Naive thymus-derived CD8-positive, alpha-beta T cell (primary cell): Measurements from ENCODE around the gene FIGN. TPM values are rescaled to one million over a fixed set of nuclear protein-coding genes. Genes with fewer than 3 reads are reported as not detected.

ENCODE experiments used
- ATAC-seq, 2 donors: fragments of 150-1000 bp; cut with Tn5 transposase in 1 of 2; sonication (Bioruptor Pico), chemical (Tn5 transposase) in 1 of 2; 1 replicate in 1 of 2; 2 replicates in 1 of 2; pipeline ENCODE4 v1.10.0; 2021; ENCODE audit warnings: mild to moderate bottlenecking in 2 of 2, moderate library complexity in 2 of 2
- POLR2A ChIA-PET: fragments of 350-600 bp; sonication (Branson Sonifier 250); formaldehyde crosslinking; loops from one replicate; lab custom pipeline; 2021; ENCODE audit warnings: antibody characterized with exemption; lab: Charles Lee
- DNase-seq, 10 donors: peaks; one replicate each; pipeline versions ENCODE4 v3.0.0 to v3.0.0-alpha.2; 2020 to 2022
- H3K27ac Mint-ChIP-seq, 10 donors: one replicate each; pipeline ENCODE4 v1.8.0; 2020 to 2022; ENCODE audit warnings: mild to moderate bottlenecking in 10 of 10, mixed read lengths in 10 of 10, moderate library complexity in 4 of 10, inconsistent platforms in 1 of 10
- H3K27me3 Mint-ChIP-seq, 5 donors: one replicate each; pipeline ENCODE4 v1.8.0; 2021 to 2022; ENCODE audit warnings: mixed read lengths in 5 of 5
- H3K36me3 Mint-ChIP-seq, 3 donors: one replicate each; pipeline ENCODE4 v1.8.0; 2020 to 2022; ENCODE audit warnings: mixed read lengths in 3 of 3, mild to moderate bottlenecking in 2 of 3, inconsistent platforms in 1 of 3
- H3K4me1 Mint-ChIP-seq, 4 donors: one replicate each; pipeline ENCODE4 v1.8.0; 2021 to 2022; ENCODE audit warnings: mixed read lengths in 4 of 4
- H3K4me3 Mint-ChIP-seq, 10 donors: one replicate each; pipeline ENCODE4 v1.8.0; 2020 to 2022; ENCODE audit warnings: mild to moderate bottlenecking in 10 of 10, mixed read lengths in 10 of 10, moderate library complexity in 6 of 10, inconsistent platforms in 1 of 10
- H3K9me3 Mint-ChIP-seq, 9 donors: one replicate each; pipeline ENCODE4 v1.8.0; 2020 to 2022; ENCODE audit warnings: mixed read lengths in 9 of 9, mild to moderate bottlenecking in 3 of 9, inconsistent platforms in 1 of 9, moderate library complexity in 1 of 9
- polyA plus RNA-seq, 3 donors: library from polyadenylated mRNA; unstranded; fragments of 300-500 nt; fragmentation: Illumina TruSeq; gene quantifications; one replicate each; pipeline ENCODE4 v1.2.3, GENCODE V29; 2021
- total RNA-seq, 8 experiments: library from RNA in 2 of 8; stranded (reverse) in 2 of 8; gene quantifications; one replicate each; pipeline ENCODE4 v1.2.3 and lab custom pipeline; 2021 to 2026

The FIGN gene
- total and polyA plus RNA-seq, 5 experiments from 2014 or later, result not detected

DNA sequence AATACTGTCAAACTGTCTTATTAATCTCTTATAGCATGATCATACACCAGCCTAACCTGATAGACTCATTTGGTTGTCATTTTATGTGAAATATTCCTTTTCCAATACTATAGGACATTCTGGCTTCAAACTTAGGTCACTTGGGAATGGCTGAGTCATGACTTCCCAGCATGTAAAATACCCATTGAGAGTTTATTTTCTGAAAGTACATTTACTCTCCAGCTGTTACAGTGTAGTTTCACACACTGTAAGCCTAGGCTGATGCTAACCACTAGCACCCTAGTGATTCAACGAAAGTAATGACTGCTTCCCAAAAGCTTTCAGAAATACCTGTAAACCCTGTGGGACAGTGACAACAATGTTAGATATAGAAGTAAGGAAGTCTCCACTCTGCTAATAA lies 93.8 kb downstream of the FIGN start:
- POLR2A ChIA-PET, result no interaction called here
- no peak overlapping the region for H3K4me3 Mint-ChIP-seq
- H3K9me3 Mint-ChIP-seq, result peaks cover 0 to 2% (median 0%) of the 10 kb centered on the region in 9 donors
- no peaks in the 10 kb centered on the region for H3K27me3 Mint-ChIP-seq
- no peaks in the 10 kb centered on the region for H3K36me3 Mint-ChIP-seq
- H3K4me1 Mint-ChIP-seq, result no peaks in the 10 kb centered on the region
- no peak overlapping the region for H3K27ac Mint-ChIP-seq
- no peak for ATAC-seq
- DNase-seq, result no peak

DNA sequence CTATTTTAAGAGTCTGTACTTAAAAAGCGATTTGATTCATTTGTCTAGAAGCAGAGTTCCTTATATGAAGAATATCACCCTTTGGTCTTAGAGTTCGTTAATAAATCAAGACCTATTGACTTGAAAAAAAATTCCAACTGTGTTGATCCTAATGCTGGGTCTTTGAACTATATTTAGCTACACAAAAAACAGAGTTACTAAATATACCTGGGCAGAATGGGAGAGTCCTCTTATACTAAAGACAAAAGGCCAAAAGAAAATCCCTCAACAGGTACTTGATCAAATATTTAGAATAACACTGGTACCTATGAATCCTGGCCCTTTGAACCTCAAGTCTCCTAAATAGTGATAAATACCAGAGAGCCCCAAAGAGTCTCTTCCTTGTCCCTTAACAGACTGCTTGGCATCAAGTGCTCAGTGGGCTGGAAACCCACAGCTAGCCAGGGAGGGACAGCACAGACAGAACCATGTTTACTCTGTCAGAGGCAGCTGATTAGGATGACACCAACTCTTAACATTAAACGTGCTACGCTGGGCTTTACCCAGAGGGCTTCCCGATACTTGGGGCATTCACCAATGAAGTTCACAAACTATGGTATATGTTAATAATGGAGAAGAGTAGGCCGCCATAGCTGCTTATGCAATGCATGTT lies 95.1 kb downstream of the FIGN start:
- ATAC-seq (no peak), DNase-seq (no peak)
- POLR2A ChIA-PET, result no interaction called here
- H3K36me3 Mint-ChIP-seq, result no peaks in the 10 kb centered on the region
- no peak overlapping the region for H3K4me3 Mint-ChIP-seq
- no peak overlapping the region for H3K27ac Mint-ChIP-seq
- H3K9me3 Mint-ChIP-seq, result peaks cover 0 to 2% (median 0%) of the 10 kb centered on the region in 9 donors
- no peaks in the 10 kb centered on the region for H3K4me1 Mint-ChIP-seq
- no peaks in the 10 kb centered on the region for H3K27me3 Mint-ChIP-seq

DNA sequence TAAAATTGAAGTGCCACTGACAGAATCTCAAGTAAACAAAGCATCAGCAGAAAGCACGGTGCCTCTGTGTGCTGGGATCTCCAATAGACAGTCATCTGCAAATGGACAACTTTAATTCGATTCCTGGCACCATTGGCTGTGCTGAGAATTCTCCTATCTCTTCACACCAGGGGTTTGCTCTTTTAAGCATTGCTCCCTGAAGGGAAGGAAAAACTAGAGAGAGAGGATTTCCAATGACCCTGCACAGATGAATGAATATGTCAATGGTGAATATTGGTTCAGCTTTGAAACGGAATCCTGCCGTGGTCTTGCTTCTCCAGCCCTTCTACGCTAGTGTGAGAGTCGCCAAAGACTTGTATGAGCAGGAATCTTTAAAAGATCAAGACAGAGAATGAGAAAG lies 97.9 kb downstream of the FIGN start:
- peaks cover 0 to 3% (median 0%) of the 10 kb centered on the region in 9 donors for H3K9me3 Mint-ChIP-seq
- ATAC-seq, result no peak

DNA sequence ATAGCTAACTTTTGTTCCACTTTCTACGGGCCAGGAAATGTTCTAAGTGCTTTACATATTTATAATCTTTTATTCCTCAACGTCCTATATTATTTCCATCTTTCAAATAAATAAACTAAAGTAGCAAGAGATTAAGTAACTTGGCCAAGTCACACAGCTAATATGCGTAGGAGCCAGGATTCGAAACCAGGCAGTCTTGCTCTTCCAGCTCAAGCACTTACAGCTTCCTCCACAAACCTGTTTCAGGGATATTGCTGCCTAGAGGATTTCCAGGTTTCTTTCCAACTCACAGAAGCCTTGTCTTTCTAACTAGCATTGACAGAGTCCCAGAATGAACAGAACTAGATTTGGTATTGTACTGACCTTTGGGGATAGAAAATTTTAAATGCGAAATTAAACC lies 102.5 kb downstream of the FIGN start:
- POLR2A ChIA-PET, result no interaction called here
- Mint-ChIP-seq H3K27ac (no peak overlapping the region), H3K36me3 (no peaks in the 10 kb centered on the region), H3K4me3 (no peak overlapping the region), H3K9me3 (peaks cover 0 to 10% (median 1%) of the 10 kb centered on the region in 9 donors), H3K27me3 (no peaks in the 10 kb centered on the region), H3K4me1 (no peaks in the 10 kb centered on the region)
- DNase-seq (no peak), ATAC-seq (no peak)

More for the DNA sequence above, 97.9 kb downstream of the FIGN start:
- Mint-ChIP-seq H3K4me1 (no peaks in the 10 kb centered on the region), H3K27me3 (no peaks in the 10 kb centered on the region), H3K36me3 (no peaks in the 10 kb centered on the region), H3K27ac (no peak overlapping the region), H3K4me3 (no peak overlapping the region)
- no peak for DNase-seq
- POLR2A ChIA-PET, result no interaction called here

DNA sequence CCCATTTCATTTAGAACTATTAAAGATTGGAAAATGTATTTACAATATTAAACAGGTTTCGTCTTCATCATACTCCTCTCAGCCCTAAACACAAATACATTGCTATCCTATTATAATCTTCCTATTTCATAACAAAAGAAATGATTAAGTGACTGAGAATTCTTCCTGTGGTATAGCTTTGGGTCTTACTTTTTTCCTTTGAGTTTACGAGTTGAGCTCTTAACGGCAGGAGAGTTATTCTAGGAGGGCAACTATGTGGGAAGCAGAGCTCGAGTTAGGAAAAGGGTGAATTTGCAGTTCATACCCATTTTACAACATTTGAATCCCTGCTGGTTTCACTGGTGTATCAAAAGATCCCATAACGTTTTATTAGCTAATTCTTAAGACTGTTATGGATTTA lies 105.0 kb downstream of the FIGN start:
- ATAC-seq, result no peak
- H3K9me3 Mint-ChIP-seq, result peaks cover 0 to 10% (median 1%) of the 10 kb centered on the region in 9 donors
- no peaks in the 10 kb centered on the region for H3K36me3 Mint-ChIP-seq
- H3K4me1 Mint-ChIP-seq, result no peaks in the 10 kb centered on the region
- H3K27ac Mint-ChIP-seq, result no peak overlapping the region
- H3K4me3 Mint-ChIP-seq, result no peak overlapping the region
- no peak for DNase-seq
- no peaks in the 10 kb centered on the region for H3K27me3 Mint-ChIP-seq
- POLR2A ChIA-PET, result no interaction called here

DNA sequence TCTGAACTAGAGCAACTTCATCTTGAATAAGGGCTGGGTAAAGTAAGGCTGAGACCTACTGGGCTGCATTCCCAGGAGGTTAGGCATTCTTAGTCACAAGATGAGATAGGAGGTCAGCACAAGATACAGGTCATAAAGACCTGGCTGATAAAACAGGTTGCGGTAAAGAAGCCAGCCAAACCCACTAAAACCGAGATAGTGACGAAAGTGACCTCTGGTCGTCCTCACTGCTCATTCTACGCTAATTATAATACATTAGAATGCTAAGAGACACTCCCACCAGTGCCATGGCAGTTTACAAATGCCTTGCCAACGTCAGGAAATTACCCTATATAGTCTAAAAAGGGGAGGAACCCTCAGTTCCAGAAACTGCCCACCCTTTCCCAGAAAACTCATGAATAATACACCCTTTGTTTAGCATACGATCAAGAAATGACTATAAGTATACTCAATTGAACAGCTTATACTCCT lies 109.1 kb downstream of the FIGN start:
- Mint-ChIP-seq H3K4me3 (no peak overlapping the region), H3K9me3 (peaks cover 0 to 10% (median 1%) of the 10 kb centered on the region in 9 donors), H3K36me3 (no peaks in the 10 kb centered on the region), H3K4me1 (no peaks in the 10 kb centered on the region), H3K27ac (no peak overlapping the region), H3K27me3 (no peaks in the 10 kb centered on the region)
- ATAC-seq, result no peak
- no peak for DNase-seq
- POLR2A ChIA-PET, result no interaction called here

DNA sequence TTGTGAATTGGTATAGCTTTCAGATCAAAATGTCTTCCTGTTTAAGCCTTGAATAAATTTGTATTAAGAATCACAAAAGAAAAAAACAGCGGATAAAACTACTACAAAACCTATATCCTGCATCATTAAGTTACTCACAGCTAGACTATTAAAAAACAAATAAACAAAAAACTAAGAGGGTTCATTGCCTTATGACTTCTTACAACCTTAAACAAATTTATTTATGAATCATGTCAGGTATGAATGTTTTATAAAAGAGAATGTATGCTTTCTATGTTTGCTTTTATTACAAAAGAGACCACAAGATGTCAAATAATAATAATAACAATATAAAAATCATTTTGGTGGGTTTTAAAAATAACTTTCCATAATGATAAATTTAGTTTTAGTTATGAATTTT lies 109.6 kb downstream of the FIGN start:
- Mint-ChIP-seq H3K4me3 (no peak overlapping the region), H3K4me1 (no peaks in the 10 kb centered on the region), H3K27ac (no peak overlapping the region), H3K27me3 (no peaks in the 10 kb centered on the region), H3K9me3 (peaks cover 0 to 9% (median 0%) of the 10 kb centered on the region in 9 donors), H3K36me3 (no peaks in the 10 kb centered on the region)
- DNase-seq (no peak), ATAC-seq (no peak)
- POLR2A ChIA-PET, result no interaction called here

DNA sequence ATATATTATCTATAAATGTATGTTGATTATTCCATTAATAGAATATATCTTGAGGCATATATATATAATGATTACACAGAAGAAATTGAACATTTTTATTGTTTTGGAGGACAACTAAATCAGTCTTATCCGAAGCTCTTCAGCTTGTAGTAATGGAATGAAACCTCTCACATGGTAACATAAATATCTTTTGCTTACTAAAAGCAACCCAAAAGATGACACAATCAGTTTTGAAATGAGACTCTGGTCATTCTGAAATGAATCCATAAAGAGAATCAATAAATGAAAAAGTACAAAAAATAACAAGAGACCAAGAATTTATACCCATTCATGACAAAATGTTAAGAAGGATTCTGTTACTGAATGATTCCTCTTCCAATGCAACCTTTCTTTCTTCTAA lies 110.2 kb downstream of the FIGN start:
- Mint-ChIP-seq H3K36me3 (no peaks in the 10 kb centered on the region), H3K4me1 (no peaks in the 10 kb centered on the region), H3K9me3 (peaks cover 0 to 4% (median 0%) of the 10 kb centered on the region in 9 donors), H3K27me3 (no peaks in the 10 kb centered on the region), H3K4me3 (no peak overlapping the region), H3K27ac (no peak overlapping the region)
- POLR2A ChIA-PET, result no interaction called here
- no peak for ATAC-seq
- no peak for DNase-seq

DNA sequence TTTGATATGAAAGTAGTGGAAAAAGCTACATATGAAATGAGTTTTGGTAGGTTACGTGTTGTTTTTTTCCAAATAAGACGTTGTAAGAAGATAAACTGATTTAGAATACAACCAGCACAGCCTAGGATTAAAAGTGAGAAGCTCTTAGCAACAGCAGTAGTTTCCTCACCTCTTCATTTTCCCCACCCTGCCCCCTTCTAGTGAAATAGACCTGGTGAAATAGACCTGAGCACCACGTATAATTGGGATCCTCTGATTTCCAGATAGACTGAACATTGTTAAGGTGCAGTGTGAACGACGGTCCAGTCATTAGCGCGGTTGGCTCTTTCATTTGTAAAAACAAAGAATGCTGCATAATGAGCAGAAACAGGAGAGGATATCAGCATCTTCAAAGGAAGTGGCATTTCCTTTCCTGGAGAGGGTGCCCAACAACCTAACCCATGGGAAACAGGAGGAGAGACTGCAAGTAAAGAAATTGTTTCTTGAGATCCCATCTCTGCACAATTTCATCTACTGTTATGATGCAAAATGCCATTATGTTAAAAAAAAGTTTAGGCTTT lies 114.3 kb downstream of the FIGN start:
- no peak overlapping the region for H3K4me3 Mint-ChIP-seq
- H3K4me1 Mint-ChIP-seq, result no peaks in the 10 kb centered on the region
- H3K27ac Mint-ChIP-seq, result no peak overlapping the region
- H3K36me3 Mint-ChIP-seq, result no peaks in the 10 kb centered on the region
- no peak for ATAC-seq
- no peak for DNase-seq
- no peaks in the 10 kb centered on the region for H3K27me3 Mint-ChIP-seq
- H3K9me3 Mint-ChIP-seq, result peaks cover 0 to 8% (median 0%) of the 10 kb centered on the region in 9 donors
- POLR2A ChIA-PET, result no interaction called here

DNA sequence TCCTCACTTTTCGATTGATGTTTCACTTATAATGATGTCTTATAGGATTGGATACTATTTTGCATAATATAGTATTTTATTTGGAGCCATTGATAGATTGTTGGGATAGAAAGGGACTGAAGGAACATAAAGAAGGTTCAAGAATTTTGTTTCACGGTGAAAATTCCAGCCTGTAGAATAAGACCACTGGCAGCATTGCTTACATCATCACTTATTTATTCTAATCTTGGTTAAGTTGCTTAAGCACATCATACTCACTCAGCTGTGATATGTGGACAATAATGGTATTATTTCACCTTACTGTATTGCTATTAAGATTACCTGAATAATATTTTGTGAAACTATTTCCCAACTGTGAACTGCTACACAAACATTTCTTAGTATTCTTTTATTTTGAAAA lies 118.3 kb downstream of the FIGN start:
- Mint-ChIP-seq H3K4me1 (no peaks in the 10 kb centered on the region), H3K4me3 (no peak overlapping the region), H3K27me3 (no peaks in the 10 kb centered on the region), H3K36me3 (no peaks in the 10 kb centered on the region), H3K27ac (no peak overlapping the region), H3K9me3 (peaks cover 0 to 4% (median 0%) of the 10 kb centered on the region in 9 donors)
- POLR2A ChIA-PET, result no interaction called here
- no peak for ATAC-seq
- no peak for DNase-seq

DNA sequence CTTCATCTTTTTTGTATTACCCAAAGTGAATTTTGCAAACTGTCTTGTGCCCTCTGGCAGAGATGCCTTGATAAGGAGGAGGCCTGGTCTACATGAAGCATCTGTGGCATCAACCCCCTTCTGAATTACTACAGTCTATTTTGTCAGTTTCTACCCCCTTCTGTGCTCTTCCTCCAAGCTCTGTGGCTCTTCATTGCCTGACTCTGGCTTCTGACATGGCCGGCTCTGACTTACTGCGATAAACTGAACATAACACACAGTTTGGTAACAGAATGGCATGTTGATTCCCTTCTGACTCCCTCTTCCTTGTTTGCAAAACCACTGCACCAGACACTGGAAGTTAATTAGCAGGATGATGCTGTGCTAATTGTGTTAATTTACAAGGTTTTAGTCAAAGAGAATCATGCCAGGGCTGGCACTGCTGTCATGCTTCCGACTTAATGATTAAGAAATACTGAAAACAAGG lies 122.5 kb downstream of the FIGN start:
- H3K36me3 Mint-ChIP-seq, result no peaks in the 10 kb centered on the region
- no peak for ATAC-seq
- no peak overlapping the region for H3K4me3 Mint-ChIP-seq
- no peaks in the 10 kb centered on the region for H3K4me1 Mint-ChIP-seq
- POLR2A ChIA-PET, result no interaction called here
- H3K9me3 Mint-ChIP-seq, result peaks cover 0 to 7% (median 0%) of the 10 kb centered on the region in 9 donors
- no peaks in the 10 kb centered on the region for H3K27me3 Mint-ChIP-seq
- no peak overlapping the region for H3K27ac Mint-ChIP-seq
- no peak for DNase-seq

DNA sequence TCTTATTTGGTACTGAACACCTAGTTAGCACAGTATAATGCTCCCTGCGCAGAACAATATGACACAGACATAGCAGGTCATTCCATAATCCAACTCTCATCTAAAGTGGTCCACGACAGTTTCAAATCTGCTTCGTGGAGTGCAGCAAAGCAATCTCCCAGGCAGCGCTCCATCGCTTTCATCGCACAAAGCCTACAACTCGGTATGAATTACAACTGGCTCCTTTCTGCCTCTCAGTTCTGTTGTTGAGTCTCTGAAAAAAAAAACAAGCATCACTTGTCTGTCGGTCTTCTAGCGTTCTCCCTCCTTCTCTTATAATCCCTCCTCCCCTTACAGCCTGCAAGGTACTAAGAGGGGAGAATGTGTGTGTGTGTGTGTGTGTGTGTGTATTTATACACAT lies 123.5 kb downstream of the FIGN start:
- Mint-ChIP-seq H3K27ac (no peak overlapping the region), H3K4me1 (no peaks in the 10 kb centered on the region), H3K27me3 (no peaks in the 10 kb centered on the region), H3K9me3 (peaks cover 0 to 7% (median 0%) of the 10 kb centered on the region in 9 donors), H3K36me3 (no peaks in the 10 kb centered on the region), H3K4me3 (no peak overlapping the region)
- ATAC-seq, result no peak
- POLR2A ChIA-PET, result no interaction called here
- DNase-seq, result no peak

DNA sequence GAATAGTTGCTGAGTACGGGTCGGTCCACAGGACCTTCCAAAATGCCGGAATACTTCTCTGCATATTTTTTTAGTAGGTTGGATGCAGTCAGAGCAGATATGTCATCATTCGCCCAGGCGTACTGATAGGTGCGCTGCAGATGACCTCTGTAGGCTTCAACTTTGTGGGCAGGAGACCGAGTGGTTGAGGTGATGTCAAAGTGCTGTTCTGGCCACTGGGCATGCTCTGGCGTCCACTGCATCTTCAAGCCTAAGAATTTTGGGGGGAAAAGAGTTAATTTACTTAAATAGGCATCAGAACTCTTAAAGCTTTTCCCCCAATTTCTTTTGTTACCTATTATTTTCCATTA lies 124.3 kb downstream of the FIGN start:
- no peaks in the 10 kb centered on the region for H3K36me3 Mint-ChIP-seq
- POLR2A ChIA-PET, result no interaction called here
- H3K9me3 Mint-ChIP-seq, result peaks cover 0 to 5% (median 0%) of the 10 kb centered on the region in 9 donors
- no peak overlapping the region for H3K4me3 Mint-ChIP-seq
- ATAC-seq (no peak), DNase-seq (no peak)
- no peaks in the 10 kb centered on the region for H3K4me1 Mint-ChIP-seq
- H3K27me3 Mint-ChIP-seq, result no peaks in the 10 kb centered on the region
- no peak overlapping the region for H3K27ac Mint-ChIP-seq
